ENCODE measurements around the gene GNA14. TPM values are rescaled to one million over a fixed set of nuclear protein-coding genes. Genes with fewer than 3 reads are reported as not detected.

GNA14 gene
- total RNA-seq, 1 experiment from 2014 or later, result 0.25 TPM

DNA sequence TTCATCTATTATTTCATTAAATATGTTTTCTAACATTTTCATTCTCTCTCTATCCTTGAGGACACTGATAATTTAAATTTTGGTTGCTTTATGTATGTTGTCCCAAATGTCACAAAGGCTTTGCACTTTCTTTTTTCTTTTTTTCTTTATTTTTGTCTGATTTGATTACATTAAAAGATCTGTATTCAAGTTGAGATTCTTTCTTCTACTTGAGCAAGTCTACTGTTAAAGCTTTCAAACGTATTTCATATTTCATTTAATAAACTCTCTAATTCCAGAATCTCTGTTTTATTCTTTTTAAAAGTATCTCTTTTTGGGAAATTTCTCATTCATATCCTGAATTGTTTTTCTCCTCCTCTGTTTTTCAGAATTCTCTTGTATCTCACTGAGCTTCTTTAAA is 106.5 kb downstream of the GNA14 start:
- H3K4me3 ChIP-seq (replicated peaks in 1 of 2; ENCODE audit: low read depth in 1 of 2, low read length in 2 of 2), result no peak overlapping the region
- H3K9ac ChIP-seq (ENCODE audit: low read length), result no peak overlapping the region
- intact Hi-C loops (cut with micrococcal nuclease), result no loop called here
- no peak for DNase-seq (ENCODE audit: low read depth, low spot score)
- TF ChIP-seq MAX (IDR thresholded peaks at IDR 0.05) (no peak), FOSL1 (IDR thresholded peaks at IDR 0.05; ENCODE audit: low read depth) (no peak)
- no peak overlapping the region for H3K27ac ChIP-seq (ENCODE audit: low read depth, low read length)
- no peak overlapping the region for H2AFZ ChIP-seq (ENCODE audit: low read depth, low read length, poor library complexity, severe bottlenecking)
- no peak for ATAC-seq
- no peak overlapping the region for H3K4me2 ChIP-seq (ENCODE audit: low read length)
- H3K27me3 ChIP-seq (ENCODE audit: insufficient read depth, low read length), result no peaks in the 10 kb centered on the region; the same call in 1 of the 2 replicates
- no peaks in the 10 kb centered on the region for H3K36me3 ChIP-seq (ENCODE audit: control insufficient read depth in 1 of 2, insufficient read depth in 2 of 2, low read length in 2 of 2)
- H3K9me2 ChIP-seq (ENCODE audit: insufficient read depth), result no peaks in the 10 kb centered on the region
- ChIA-PET POLR2A (no interaction called here), RAD21 (ENCODE audit: low non-redundant PET in 1 of 2, low total read pairs in 2 of 2, uncharacterized antibody in 2 of 2, unreplicated experiment in 2 of 2) (no interaction called here), CTCF (no interaction called here)
- no peaks in the 10 kb centered on the region for H4K20me1 ChIP-seq (ENCODE audit: insufficient read depth)
- H3K4me1 ChIP-seq (ENCODE audit: control insufficient read depth in 1 of 2, insufficient read depth in 2 of 2, low read length in 2 of 2), result no peaks in the 10 kb centered on the region
- no TSS peak for BruUV-seq (replicated peaks)
- H3K79me2 ChIP-seq (ENCODE audit: insufficient read depth, low read length), result no peaks in the 10 kb centered on the region
- H3K9me3 ChIP-seq (ENCODE audit: control insufficient read depth in 1 of 2, insufficient read depth in 1 of 2, low read depth in 1 of 2, low read length in 2 of 2), result peaks cover 4% of the 10 kb centered on the region in 2 experiments; a peak in 2 of 4 replicates

DNA sequence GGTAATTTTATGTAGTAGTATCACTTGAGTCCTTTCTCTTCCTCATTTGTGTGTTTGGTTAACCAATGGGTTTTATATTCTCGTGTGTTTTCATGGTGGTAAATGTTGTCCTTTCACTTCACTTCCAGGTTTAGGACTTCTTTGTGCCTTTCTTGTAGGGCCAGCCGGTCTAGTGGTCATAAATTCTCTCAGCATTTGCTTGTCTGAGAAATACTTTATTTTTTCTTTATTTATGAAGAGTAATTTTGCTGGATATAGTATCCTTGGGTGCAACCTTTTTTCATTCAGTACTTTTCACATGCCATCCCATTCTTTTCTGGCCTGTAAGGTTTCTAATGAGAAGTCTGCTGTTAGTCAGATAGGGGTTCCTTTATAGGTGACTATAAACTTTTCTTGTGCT is 107.1 kb downstream of the GNA14 start:
- Histone ChIP-seq H3K36me3 (ENCODE audit: control insufficient read depth in 1 of 2, insufficient read depth in 2 of 2, low read length in 2 of 2) (no peaks in the 10 kb centered on the region), H3K9ac (ENCODE audit: low read length) (no peak overlapping the region), H2AFZ (ENCODE audit: low read depth, low read length, poor library complexity, severe bottlenecking) (no peak overlapping the region), H3K4me2 (ENCODE audit: low read length) (no peak overlapping the region), H3K4me1 (ENCODE audit: control insufficient read depth in 1 of 2, insufficient read depth in 2 of 2, low read length in 2 of 2) (no peaks in the 10 kb centered on the region), H3K27me3 (ENCODE audit: insufficient read depth, low read length) (no peaks in the 10 kb centered on the region; the same call in 1 of the 2 replicates), H3K4me3 (replicated peaks in 1 of 2; ENCODE audit: low read depth in 1 of 2, low read length in 2 of 2) (no peak overlapping the region), H3K27ac (ENCODE audit: low read depth, low read length) (no peak overlapping the region), H3K9me3 (ENCODE audit: control insufficient read depth in 1 of 2, insufficient read depth in 1 of 2, low read depth in 1 of 2, low read length in 2 of 2) (peaks cover 4% of the 10 kb centered on the region in 2 experiments; a peak in 2 of 4 replicates), H3K79me2 (ENCODE audit: insufficient read depth, low read length) (no peaks in the 10 kb centered on the region), H4K20me1 (ENCODE audit: insufficient read depth) (no peaks in the 10 kb centered on the region), H3K9me2 (ENCODE audit: insufficient read depth) (no peaks in the 10 kb centered on the region)
- intact Hi-C loops (cut with micrococcal nuclease), result no loop called here
- BruUV-seq (replicated peaks), result no TSS peak
- RAD21 ChIA-PET (ENCODE audit: low non-redundant PET in 1 of 2, low total read pairs in 2 of 2, uncharacterized antibody in 2 of 2, unreplicated experiment in 2 of 2), result no interaction called here
- no peak for ATAC-seq
- no peak for TF ChIP-seq SP1 (IDR thresholded peaks at IDR 0.05; ENCODE audit: low read depth)
- TF ChIP-seq POLR2AphosphoS5 (IDR thresholded peaks at IDR 0.05; ENCODE audit: low read depth, low read length), result no peak
- no peak for TF ChIP-seq CBX3 (IDR thresholded peaks at IDR 0.05; ENCODE audit: low read depth)
- TF ChIP-seq EGR1 (IDR thresholded peaks at IDR 0.05; ENCODE audit: low read depth), result no peak
- TF ChIP-seq, protein P1, sequence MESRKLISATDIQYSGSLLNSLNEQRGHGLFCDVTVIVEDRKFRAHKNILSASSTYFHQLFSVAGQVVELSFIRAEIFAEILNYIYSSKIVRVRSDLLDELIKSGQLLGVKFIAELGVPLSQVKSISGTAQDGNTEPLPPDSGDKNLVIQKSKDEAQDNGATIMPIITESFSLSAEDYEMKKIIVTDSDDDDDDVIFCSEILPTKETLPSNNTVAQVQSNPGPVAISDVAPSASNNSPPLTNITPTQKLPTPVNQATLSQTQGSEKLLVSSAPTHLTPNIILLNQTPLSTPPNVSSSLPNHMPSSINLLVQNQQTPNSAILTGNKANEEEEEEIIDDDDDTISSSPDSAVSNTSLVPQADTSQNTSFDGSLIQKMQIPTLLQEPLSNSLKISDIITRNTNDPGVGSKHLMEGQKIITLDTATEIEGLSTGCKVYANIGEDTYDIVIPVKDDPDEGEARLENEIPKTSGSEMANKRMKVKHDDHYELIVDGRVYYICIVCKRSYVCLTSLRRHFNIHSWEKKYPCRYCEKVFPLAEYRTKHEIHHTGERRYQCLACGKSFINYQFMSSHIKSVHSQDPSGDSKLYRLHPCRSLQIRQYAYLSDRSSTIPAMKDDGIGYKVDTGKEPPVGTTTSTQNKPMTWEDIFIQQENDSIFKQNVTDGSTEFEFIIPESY (IDR thresholded peaks at IDR 0.05; ENCODE audit: extremely low read depth, insufficient replicate concordance, low read length), result no peak
- no peak for TF ChIP-seq SIN3A (IDR thresholded peaks at IDR 0.05; ENCODE audit: low read depth)
- no peak for TF ChIP-seq ATF3 (IDR thresholded peaks at IDR 0.05)
- TF ChIP-seq, protein P2, sequence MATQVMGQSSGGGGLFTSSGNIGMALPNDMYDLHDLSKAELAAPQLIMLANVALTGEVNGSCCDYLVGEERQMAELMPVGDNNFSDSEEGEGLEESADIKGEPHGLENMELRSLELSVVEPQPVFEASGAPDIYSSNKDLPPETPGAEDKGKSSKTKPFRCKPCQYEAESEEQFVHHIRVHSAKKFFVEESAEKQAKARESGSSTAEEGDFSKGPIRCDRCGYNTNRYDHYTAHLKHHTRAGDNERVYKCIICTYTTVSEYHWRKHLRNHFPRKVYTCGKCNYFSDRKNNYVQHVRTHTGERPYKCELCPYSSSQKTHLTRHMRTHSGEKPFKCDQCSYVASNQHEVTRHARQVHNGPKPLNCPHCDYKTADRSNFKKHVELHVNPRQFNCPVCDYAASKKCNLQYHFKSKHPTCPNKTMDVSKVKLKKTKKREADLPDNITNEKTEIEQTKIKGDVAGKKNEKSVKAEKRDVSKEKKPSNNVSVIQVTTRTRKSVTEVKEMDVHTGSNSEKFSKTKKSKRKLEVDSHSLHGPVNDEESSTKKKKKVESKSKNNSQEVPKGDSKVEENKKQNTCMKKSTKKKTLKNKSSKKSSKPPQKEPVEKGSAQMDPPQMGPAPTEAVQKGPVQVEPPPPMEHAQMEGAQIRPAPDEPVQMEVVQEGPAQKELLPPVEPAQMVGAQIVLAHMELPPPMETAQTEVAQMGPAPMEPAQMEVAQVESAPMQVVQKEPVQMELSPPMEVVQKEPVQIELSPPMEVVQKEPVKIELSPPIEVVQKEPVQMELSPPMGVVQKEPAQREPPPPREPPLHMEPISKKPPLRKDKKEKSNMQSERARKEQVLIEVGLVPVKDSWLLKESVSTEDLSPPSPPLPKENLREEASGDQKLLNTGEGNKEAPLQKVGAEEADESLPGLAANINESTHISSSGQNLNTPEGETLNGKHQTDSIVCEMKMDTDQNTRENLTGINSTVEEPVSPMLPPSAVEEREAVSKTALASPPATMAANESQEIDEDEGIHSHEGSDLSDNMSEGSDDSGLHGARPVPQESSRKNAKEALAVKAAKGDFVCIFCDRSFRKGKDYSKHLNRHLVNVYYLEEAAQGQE (IDR thresholded peaks at IDR 0.05; ENCODE audit: low read depth), result no peak
- no peak for TF ChIP-seq CEBPB (IDR thresholded peaks at IDR 0.05; ENCODE audit: low read depth)
- TF ChIP-seq FOSL1 (IDR thresholded peaks at IDR 0.05; ENCODE audit: low read depth), result no peak
- TF ChIP-seq YY1 (IDR thresholded peaks at IDR 0.05; ENCODE audit: extremely low read depth, insufficient replicate concordance, low read depth, low read length), result no peak
- TF ChIP-seq POLR2A (IDR thresholded peaks at IDR 0.05; ENCODE audit: borderline replicate concordance, extremely low read depth, insufficient read depth, insufficient read length), result no peak
- no peak for TF ChIP-seq ZNF274 (IDR thresholded peaks at IDR 0.05; ENCODE audit: low read depth, low read length)
- TF ChIP-seq ZFX (IDR thresholded peaks at IDR 0.05), result no peak
- no peak for TF ChIP-seq SRF (IDR thresholded peaks at IDR 0.05; ENCODE audit: low read depth)
- no peak for DNase-seq (ENCODE audit: low read depth, low spot score)
- CTCF ChIA-PET, result no interaction called here
- POLR2A ChIA-PET, result no interaction called here
